CD4-positive, alpha-beta T cell treated with Interleukin-2 at 100 ng/mL for 4 hours (primary cell): ENCODE results near the gene DOCK10.

Experiments
- DNase-seq: peaks from one replicate; pipeline ENCODE4 v3.0.0-alpha.2; 2020; ENCODE audit warnings: low spot score

The DOCK10 gene

GRCh38 chr2:225011585-225011984, 30.7 kb downstream of the DOCK10 start:
- no peak for DNase-seq

GRCh38 chr2:225010804-225011203, 31.5 kb downstream of the DOCK10 start:
- DNase-seq: peak; percentile 58

- no peak for DNase-seq
Observed at GRCh38 chr2:225009768-225010167, 32.5 kb downstream of the DOCK10 start.

- DNase-seq: peak; percentile 26
Observed at GRCh38 chr2:225008935-225009334, 33.3 kb downstream of the DOCK10 start.

GRCh38 chr2:225008179-225008856, 34.0 kb downstream of the DOCK10 start:
- DNase-seq: no peak

GRCh38 chr2:225006730-225007129, 35.5 kb downstream of the DOCK10 start:
- no peak for DNase-seq

- DNase-seq: no peak
Observed at GRCh38 chr2:225004597-225004996, 37.7 kb downstream of the DOCK10 start.

GRCh38 chr2:225002656-225003045, 39.6 kb downstream of the DOCK10 start:
- DNase-seq: peak; percentile 49

- DNase-seq: peak; percentile 84
Observed at GRCh38 chr2:225002039-225002655, 40.1 kb downstream of the DOCK10 start.

- DNase-seq: no peak
Observed at GRCh38 chr2:224999754-225000153, 42.5 kb downstream of the DOCK10 start.

- no peak for DNase-seq
Observed at GRCh38 chr2:224999321-224999720, 42.9 kb downstream of the DOCK10 start.

GRCh38 chr2:224997802-224998201, 44.5 kb downstream of the DOCK10 start:
- DNase-seq: no peak

GRCh38 chr2:224995419-224995818, 46.8 kb downstream of the DOCK10 start:
- DNase-seq: no peak

GRCh38 chr2:224994242-224994823, 47.9 kb downstream of the DOCK10 start:
- DNase-seq: no peak

GRCh38 chr2:224990710-224991109, 51.6 kb downstream of the DOCK10 start:
- DNase-seq: no peak

GRCh38 chr2:224987733-224988132, 54.5 kb downstream of the DOCK10 start:
- DNase-seq: no peak

GRCh38 chr2:224986477-224986876, 55.8 kb downstream of the DOCK10 start:
- peak; percentile 40 for DNase-seq

- DNase-seq: no peak
Observed at GRCh38 chr2:224984637-224985036, 57.6 kb downstream of the DOCK10 start.

- no peak for DNase-seq
Observed at GRCh38 chr2:224983712-224984554, 58.3 kb downstream of the DOCK10 start.

GRCh38 chr2:224982910-224983711, 59.2 kb downstream of the DOCK10 start:
- DNase-seq: peak; percentile 57

- DNase-seq: no peak
Observed at GRCh38 chr2:224982226-224982625, 60.0 kb downstream of the DOCK10 start.
